ENCODE data around the gene SETX. TPM values are rescaled to one million over a fixed set of nuclear protein-coding genes. Genes with fewer than 3 reads are reported as not detected.

The SETX gene
- total and polyA plus RNA-seq, 10 of the 15 experiments (the other 5 are each of a cell fraction or from before 2014, with no cell fraction given): 15.8 to 75.7 (median 37.0) TPM

GRCh38 chr9:132214027-132214622 lies 140.7 kb downstream of the SETX start:
- H4K20me1 ChIP-seq (ENCODE audit: control insufficient read depth, insufficient read depth): no peaks in the 10 kb centered on the region
- 34% methylated on average over 18 of the region's 18 CpGs for WGBS (ENCODE audit: insufficient coverage, insufficient replicate concordance, low lambda C conversion rate, missing lambda C conversion rate)
- no peak overlapping the region for H2AFZ ChIP-seq (ENCODE audit: control insufficient read depth, low read depth, low read length)

More at GRCh38 chr9:132214027-132214622, 140.7 kb downstream of the SETX start:
- ChIA-PET RAD21 (ENCODE audit: unreplicated experiment) (interaction anchor here (1.0 kb wide), 1 partner anchor 27 kb away, joined by 3 read pairs; no protein-coding TSS in a partner anchor), SMC1A (ENCODE audit: uncharacterized antibody, unreplicated experiment) (no interaction called here), POLR2A (no interaction called here), CTCF (no interaction called here)
- Histone ChIP-seq H3K4me3 (no peak overlapping the region), H3K9ac (ENCODE audit: control insufficient read depth, insufficient read depth, low read length) (no peak overlapping the region), H3K27ac (ENCODE audit: control insufficient read depth, insufficient read depth) (no peak overlapping the region), H3K4me1 (ENCODE audit: control insufficient read depth, insufficient read depth, low read length) (no peaks in the 10 kb centered on the region), H3K4me2 (ENCODE audit: control insufficient read depth, insufficient read depth) (no peak overlapping the region), H3K36me3 (ENCODE audit: control insufficient read depth in 2 of 2, insufficient read depth in 2 of 2, low read length in 1 of 2) (no peaks in the 10 kb centered on the region), H3K9me3 (replicated peaks; ENCODE audit: control insufficient read depth, insufficient read depth, low read length) (no peaks in the 10 kb centered on the region), H3K27me3 (replicated peaks in 1 of 2; ENCODE audit: control insufficient read depth in 2 of 2, insufficient read depth in 2 of 2, low read length in 1 of 2) (peaks cover 0 to 5% of the 10 kb centered on the region in 2 experiments; a peak in 2 of 4 replicates), H3K79me2 (ENCODE audit: control insufficient read depth, insufficient read depth, low read length) (no peaks in the 10 kb centered on the region)
- ATAC-seq: no peak
- in situ Hi-C loops (cut with MboI) (no loop called here), intact Hi-C loops (cut with micrococcal nuclease; ENCODE audit: unreplicated experiment) (no loop called here)
- DNase-seq (ENCODE audit: low read depth, low spot score): no peak
- no peak for FAIRE-seq
- TF ChIP-seq CHD4 (IDR thresholded peaks at IDR 0.05) (no peak), TARDBP (IDR thresholded peaks at IDR 0.05; ENCODE audit: borderline replicate concordance) (no peak), BACH1 (IDR thresholded peaks at IDR 0.05; ENCODE audit: borderline replicate concordance) (no peak), ZBED1 (IDR thresholded peaks at IDR 0.05; ENCODE audit: borderline replicate concordance) (no peak), SREBF2 (IDR thresholded peaks at IDR 0.05; ENCODE audit: low read length) (no peak), MAX (IDR thresholded peaks at IDR 0.05; ENCODE audit: low read depth, low read length) (no peak), NR2C2 (IDR thresholded peaks at IDR 0.05; ENCODE audit: borderline replicate concordance, control insufficient read depth, insufficient read length, low read depth) (no peak), RB1 (IDR thresholded peaks at IDR 0.05; ENCODE audit: borderline replicate concordance) (no peak)
- TF ChIP-seq, protein P1, sequence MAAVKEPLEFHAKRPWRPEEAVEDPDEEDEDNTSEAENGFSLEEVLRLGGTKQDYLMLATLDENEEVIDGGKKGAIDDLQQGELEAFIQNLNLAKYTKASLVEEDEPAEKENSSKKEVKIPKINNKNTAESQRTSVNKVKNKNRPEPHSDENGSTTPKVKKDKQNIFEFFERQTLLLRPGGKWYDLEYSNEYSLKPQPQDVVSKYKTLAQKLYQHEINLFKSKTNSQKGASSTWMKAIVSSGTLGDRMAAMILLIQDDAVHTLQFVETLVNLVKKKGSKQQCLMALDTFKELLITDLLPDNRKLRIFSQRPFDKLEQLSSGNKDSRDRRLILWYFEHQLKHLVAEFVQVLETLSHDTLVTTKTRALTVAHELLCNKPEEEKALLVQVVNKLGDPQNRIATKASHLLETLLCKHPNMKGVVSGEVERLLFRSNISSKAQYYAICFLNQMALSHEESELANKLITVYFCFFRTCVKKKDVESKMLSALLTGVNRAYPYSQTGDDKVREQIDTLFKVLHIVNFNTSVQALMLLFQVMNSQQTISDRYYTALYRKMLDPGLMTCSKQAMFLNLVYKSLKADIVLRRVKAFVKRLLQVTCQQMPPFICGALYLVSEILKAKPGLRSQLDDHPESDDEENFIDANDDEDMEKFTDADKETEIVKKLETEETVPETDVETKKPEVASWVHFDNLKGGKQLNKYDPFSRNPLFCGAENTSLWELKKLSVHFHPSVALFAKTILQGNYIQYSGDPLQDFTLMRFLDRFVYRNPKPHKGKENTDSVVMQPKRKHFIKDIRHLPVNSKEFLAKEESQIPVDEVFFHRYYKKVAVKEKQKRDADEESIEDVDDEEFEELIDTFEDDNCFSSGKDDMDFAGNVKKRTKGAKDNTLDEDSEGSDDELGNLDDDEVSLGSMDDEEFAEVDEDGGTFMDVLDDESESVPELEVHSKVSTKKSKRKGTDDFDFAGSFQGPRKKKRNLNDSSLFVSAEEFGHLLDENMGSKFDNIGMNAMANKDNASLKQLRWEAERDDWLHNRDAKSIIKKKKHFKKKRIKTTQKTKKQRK (IDR thresholded peaks at IDR 0.05; ENCODE audit: low read depth, low read length): no peak
- no TSS peak for BruUV-seq (replicated peaks)

Measured in GM12878 (cell line).